CD4-positive, alpha-beta T cell treated with Interleukin-15 for 1 hour (primary cell): Measurements from ENCODE around the gene RS1.
A peak's percentile ranks its signal among the peaks of the same experiment; 100 is the strongest.

Experiments used
- DNase-seq: peaks from one replicate; pipeline ENCODE4 v3.0.0-alpha.2; 2020

The RS1 gene

GRCh38 chrX:18672008-18672407, at the start of gene RS1:
Gene RS1, minus strand, starts transcription at chrX:18672108. Its CDS starts 40 bp downstream, at chrX:18672068.
- DNase-seq, result no peak

GRCh38 chrX:18719852-18720251, 47.9 kb upstream of the RS1 start:
- no peak for DNase-seq

GRCh38 chrX:18714910-18715309, 43.0 kb upstream of the RS1 start:
- DNase-seq, result no peak

GRCh38 chrX:18709833-18710232, 37.9 kb upstream of the RS1 start:
- no peak for DNase-seq

- DNase-seq, result no peak
Observed at GRCh38 chrX:18707426-18708049, 35.6 kb upstream of the RS1 start, which contains the start of gene PPEF1. Gene PPEF1, plus strand, starts transcription at chrX:18707645. Its CDS starts 136 bp downstream, at chrX:18707781.

GRCh38 chrX:18702362-18703195, 30.7 kb upstream of the RS1 start:
- DNase-seq, result no peak

- no peak for DNase-seq
Observed at GRCh38 chrX:18701621-18702361, 29.9 kb upstream of the RS1 start.

GRCh38 chrX:18698737-18699650, 27.1 kb upstream of the RS1 start:
- DNase-seq, result no peak

- DNase-seq, result no peak
Observed at GRCh38 chrX:18696653-18697052, 24.7 kb upstream of the RS1 start.

GRCh38 chrX:18692541-18692940, 20.6 kb upstream of the RS1 start:
- no peak for DNase-seq

- no peak for DNase-seq
Observed at GRCh38 chrX:18691431-18691830, 19.5 kb upstream of the RS1 start.

- DNase-seq, result no peak
Observed at GRCh38 chrX:18687856-18688495, 16.1 kb upstream of the RS1 start.

GRCh38 chrX:18682979-18683387, 11.1 kb upstream of the RS1 start:
- no peak for DNase-seq

- DNase-seq, result no peak
Observed at GRCh38 chrX:18681996-18682395, 10.1 kb upstream of the RS1 start.

- DNase-seq, result no peak
Observed at GRCh38 chrX:18677161-18677869, 5.4 kb upstream of the RS1 start.

GRCh38 chrX:18676470-18676869, 4.6 kb upstream of the RS1 start:
- DNase-seq, result no peak

- no peak for DNase-seq
Observed at GRCh38 chrX:18676050-18676449, 4.1 kb upstream of the RS1 start.

- DNase-seq, result peak; percentile 84
Observed at GRCh38 chrX:18674788-18675735, 3.2 kb upstream of the RS1 start.

GRCh38 chrX:18674417-18674787, 2.5 kb upstream of the RS1 start:
- no peak for DNase-seq
